NCI-H2029 (cell line): Measurements from ENCODE around the gene CRYAA.
"Not testable (repeated sequence)": the region's sequence is repeated elsewhere in the genome, so short reads cannot be mapped to it uniquely, and the experiment has no call there.

ENCODE experiments used
- DNase-seq: peaks from one replicate; lab custom pipeline; 2025; lab: John Stamatoyannopoulos, UW

Gene CRYAA

DNA sequence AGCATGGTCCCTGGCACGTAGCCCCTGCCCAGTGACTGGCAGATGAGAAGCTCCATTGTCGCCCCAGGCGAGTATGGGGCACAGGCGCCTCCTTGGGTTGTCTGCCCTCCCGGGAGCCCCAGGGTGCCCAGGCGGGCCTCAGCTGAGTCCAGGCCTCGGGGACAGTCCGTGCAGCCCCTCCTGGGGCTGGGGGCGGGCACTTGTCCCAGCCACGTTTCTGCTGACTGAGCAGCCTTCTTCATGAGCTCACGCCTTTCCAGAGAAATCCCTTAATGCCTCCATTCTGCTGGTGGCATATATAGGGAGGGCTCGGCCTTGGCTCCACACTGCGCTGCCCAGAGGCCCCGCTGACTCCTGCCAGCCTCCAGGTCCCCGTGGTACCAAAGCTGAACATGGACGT lies at the start of gene CRYAA:
Gene CRYAA, plus strand, starts transcription at position 301 of the 400 bp plus-strand sequence. Its CDS starts 92 bp downstream, at position 393.
- not testable (repeated sequence) for DNase-seq

DNA sequence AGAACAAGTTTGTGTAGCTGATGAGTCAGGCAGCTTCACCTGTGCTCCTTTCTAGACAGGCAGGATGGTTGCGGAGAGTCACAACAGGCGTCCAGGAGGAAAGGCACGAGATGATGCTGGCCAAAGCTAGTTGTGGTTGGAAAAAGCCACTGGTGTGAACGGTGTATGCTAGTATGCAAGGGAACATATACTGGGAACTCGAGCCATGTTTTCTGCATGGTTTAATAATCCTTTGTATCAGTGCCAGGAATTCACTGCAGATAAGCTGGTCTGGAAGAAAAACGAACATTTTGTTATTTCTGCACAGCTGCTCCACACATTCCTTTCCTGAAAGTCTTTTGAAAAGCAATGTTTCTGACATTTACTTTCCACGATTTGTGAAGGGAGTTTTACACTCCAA lies 38.7 kb upstream of the CRYAA start:
- not testable (repeated sequence) for DNase-seq

DNA sequence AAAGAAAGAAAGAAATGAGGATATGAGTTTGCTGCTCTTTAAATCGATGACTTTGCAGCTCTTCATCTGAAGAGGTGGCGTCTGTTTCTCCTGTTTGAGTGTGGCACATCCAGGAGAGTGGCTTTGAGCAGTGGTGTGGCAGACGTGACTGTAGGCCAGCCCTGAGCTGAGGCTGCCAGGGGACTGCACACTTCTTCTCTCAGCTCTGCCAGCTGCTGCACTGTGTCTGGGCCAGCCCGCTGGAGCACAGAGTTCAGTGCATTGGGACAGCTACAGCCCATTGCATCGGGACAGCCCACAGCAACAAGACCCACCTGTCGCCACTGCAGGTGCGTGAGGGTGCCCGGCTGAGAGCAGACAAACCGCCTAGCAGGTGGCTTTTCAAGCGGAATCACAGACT lies 34.3 kb upstream of the CRYAA start:
- not testable (repeated sequence) for DNase-seq

GRCh38 chr21:43138944-43139343 lies 29.9 kb upstream of the CRYAA start:
- DNase-seq, result not testable (repeated sequence)

DNA sequence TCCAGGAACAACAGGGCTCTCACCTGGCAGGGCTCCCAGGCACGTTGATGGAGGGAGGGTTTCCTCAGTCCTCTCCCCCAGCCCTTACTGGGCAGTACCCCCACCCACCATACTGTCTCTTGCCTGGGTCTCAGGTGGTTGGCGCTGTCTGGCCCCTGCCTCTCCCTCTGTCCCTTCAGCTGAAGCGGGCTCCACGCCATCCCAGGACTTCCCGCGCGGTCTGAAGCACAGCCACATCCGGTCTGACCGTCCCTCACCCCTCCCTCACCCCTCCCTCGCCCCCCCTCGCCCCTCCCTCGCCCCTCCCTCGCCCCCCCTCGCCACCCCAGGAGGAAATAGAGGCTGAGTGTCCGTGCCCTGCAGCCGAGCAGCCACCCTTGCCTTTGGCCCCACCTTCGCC lies 27.4 kb upstream of the CRYAA start:
- DNase-seq, result not testable (repeated sequence)

GRCh38 chr21:43146637-43147036 lies 22.2 kb upstream of the CRYAA start:
- DNase-seq, result not testable (repeated sequence)

DNA sequence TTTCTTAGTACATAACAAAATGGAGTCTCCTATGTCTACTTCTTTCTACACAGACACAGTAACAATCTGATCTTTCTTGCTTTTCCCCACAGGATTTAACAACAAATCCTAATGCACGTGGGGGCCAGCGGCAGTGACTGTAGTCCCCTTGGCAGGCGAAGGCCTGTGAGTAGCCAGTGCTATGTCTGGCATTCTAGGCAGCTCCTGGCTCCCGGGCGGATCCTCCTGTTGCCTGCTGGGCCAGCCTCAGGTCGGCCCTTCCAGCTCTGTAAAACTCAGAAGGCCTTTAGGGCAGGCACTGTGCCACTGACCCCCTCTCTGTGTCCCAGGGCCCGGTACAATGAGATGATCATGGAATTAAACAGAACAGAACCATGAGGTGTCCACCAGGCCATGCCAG lies 20.8 kb upstream of the CRYAA start:
- not testable (repeated sequence) for DNase-seq

GRCh38 chr21:43149344-43149743 lies 19.5 kb upstream of the CRYAA start:
- DNase-seq, result not testable (repeated sequence)

GRCh38 chr21:43153601-43154000 lies 15.2 kb upstream of the CRYAA start:
- DNase-seq, result not testable (repeated sequence)

DNA sequence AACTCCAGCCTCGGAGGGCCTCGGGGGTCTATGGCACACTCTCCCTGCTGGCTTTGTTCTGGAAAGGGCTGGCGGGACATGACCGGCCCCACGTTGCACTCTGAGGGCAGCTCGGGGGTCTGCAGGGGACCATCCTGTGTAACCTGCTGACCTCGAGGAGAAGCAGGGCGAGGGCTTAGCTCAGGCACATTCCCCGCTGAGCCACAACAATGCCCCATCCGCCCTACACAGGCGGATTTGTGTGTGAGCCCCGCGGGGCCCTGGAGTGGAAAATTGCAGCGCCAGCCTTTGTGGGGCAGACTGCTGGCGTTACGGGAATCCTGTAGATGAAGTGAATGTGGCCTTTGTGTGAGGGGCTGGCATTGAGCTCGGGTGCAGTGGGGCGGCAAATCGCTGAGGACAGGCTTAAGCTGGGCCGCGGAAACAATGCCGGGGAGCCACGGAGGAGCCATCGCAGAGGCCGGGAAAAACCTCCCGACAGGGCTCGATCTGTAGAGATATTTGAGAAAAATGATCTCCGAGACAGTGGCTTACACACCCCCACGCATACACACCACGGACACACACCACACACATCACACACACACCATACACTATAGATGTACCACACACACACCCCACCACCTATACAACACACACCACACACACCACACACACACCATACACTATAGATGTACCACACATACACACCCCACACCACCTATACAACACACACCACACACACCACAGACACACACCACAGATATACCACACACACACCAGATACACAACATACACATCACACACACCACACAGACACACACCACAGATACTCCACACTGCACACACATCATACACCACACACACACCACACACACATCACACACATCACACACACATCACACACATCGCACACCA lies 9.3 kb upstream of the CRYAA start:
- DNase-seq, result not testable (repeated sequence)

- not testable (repeated sequence) for DNase-seq
These were observed 6.7 kb upstream of the CRYAA start for GRCh38 chr21:43161826-43162707.

DNA sequence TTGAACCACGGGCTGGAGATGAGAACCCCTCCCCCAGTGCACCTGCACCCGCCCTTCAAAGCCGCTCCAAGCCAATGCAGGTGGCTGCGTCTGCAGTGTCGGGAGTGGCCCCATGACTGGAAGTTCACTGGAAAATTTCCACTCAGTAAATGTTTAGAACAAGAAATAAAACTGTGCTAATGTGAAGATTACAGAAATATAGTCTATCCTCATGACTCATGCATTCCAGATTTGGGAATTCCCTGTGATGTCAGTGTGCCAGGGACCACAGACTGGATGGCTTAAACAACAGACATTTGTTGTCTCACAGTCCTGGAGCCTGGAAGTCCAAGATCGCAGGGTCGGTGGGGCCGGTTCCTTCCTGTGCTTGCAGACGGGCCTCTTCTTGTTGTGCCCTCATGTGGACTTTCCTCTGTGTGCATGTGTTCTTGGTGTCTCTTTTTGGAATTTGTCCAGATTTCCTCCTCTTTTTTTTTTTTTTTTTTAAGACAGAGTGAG lies 6.1 kb upstream of the CRYAA start:
- not testable (repeated sequence) for DNase-seq

GRCh38 chr21:43164823-43165222 lies 4.0 kb upstream of the CRYAA start:
- DNase-seq, result not testable (repeated sequence)

GRCh38 chr21:43165734-43166133 lies 3.1 kb upstream of the CRYAA start:
- not testable (repeated sequence) for DNase-seq

GRCh38 chr21:43169230-43169886 lies 550 bp downstream of the CRYAA start:
- not testable (repeated sequence) for DNase-seq

GRCh38 chr21:43169891-43170290 lies 1.1 kb downstream of the CRYAA start:
- DNase-seq, result not testable (repeated sequence)

- not testable (repeated sequence) for DNase-seq
These were observed 4.0 kb downstream of the CRYAA start for GRCh38 chr21:43172812-43173211.

DNA sequence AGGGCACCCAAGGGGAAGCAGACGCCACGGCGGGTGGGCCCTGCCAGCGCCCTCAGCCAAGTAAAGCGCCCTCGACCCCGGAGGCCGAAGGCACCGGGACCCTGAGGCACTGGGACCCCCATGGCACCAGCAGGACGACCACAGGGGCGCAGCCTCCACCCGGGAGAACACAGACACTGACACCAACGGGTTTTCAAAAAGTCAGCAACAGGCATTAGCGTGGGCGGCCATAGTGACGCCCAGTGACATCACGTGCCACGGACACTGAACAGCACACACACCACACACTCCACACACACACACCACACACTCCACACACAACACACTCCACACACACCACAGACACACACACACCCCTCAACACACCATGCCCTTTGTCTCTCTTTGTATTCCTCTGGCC lies 4.6 kb downstream of the CRYAA start:
- DNase-seq, result not testable (repeated sequence)

DNA sequence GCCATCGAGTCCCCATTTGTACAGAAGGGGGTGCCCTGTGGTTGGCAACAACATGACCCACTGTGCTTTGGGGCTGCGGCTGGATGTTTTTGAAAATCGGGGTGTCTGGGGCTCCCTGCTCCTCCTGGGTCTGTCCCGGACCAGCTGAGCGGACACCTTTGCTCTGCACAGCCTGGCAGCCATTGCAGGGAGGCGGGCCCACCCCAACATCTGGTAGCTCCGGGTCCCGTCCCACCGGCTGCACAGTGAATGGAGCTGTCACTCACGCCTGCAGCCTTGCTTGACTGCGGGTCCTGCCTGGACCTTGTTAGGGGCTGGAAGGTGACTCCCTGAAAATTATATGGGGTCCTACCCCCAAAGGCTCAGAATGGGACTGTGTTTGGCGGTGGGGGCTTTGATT lies 5.1 kb downstream of the CRYAA start:
- not testable (repeated sequence) for DNase-seq

- not testable (repeated sequence) for DNase-seq
These were observed 6.2 kb downstream of the CRYAA start for GRCh38 chr21:43174998-43175397.

DNA sequence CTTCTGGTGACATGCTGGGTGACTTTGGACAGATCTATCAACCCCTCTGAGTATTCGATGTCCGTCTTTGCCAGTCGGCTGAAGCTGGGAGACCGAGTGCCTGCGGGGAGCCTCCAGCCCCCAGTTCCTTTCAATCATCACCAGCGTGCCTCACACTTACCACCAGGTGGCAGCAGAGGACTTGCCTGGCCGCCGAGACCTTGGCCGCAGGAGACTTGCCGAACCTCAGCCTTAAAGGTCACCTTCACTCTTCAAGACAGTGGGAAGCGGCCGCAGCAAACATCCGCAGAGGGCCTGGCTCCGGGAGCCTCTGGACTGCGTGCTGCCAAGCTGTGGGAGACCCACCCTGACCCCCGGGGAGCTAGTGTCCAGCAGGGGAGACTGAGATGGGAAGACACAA lies 7.8 kb downstream of the CRYAA start:
- not testable (repeated sequence) for DNase-seq
